MM.1S (cell line): ENCODE results near the gene FOXO1.

Experiments used
- DNase-seq: peaks from one replicate; pipeline ENCODE4 v3.0.0-alpha.2; 2015
- H2AFZ ChIP-seq: fragments of 300-600 bp; sonication (generic); 2 replicates; pipeline ENCODE4 v1.6.0; 2016; ENCODE audit warnings: antibody characterized with exemption, low read length
- H3F3A ChIP-seq: fragments of 300-600 bp; sonication (generic); 2 replicates; pipeline ENCODE4 v1.6.1; 2016; ENCODE audit warnings: mild to moderate bottlenecking, antibody characterized with exemption, low read length, moderate library complexity, mixed read lengths; ENCODE audit not compliant: insufficient read depth
- H3K27ac ChIP-seq: fragments of 300-600 bp; sonication (generic); 2 replicates; pipeline ENCODE4 v1.5.1; 2016; ENCODE audit warnings: mild to moderate bottlenecking, low read length
- H3K27me3 ChIP-seq: fragments of 300-600 bp; sonication (generic); replicated peaks from 2 replicates; pipeline ENCODE4 v1.6.0; 2016; ENCODE audit warnings: low read length; ENCODE audit not compliant: insufficient read depth
- H3K36me3 ChIP-seq: fragments of 300-600 bp; sonication (generic); replicated peaks from 2 replicates; pipeline ENCODE4 v1.6.1; 2016; ENCODE audit warnings: mild to moderate bottlenecking, low read length, mixed read lengths; ENCODE audit not compliant: insufficient read depth
- H3K4me1 ChIP-seq: fragments of 300-600 bp; sonication (generic); 2 replicates; pipeline ENCODE4 v1.6.1; 2016; ENCODE audit warnings: low read length, mixed read lengths
- H3K4me2 ChIP-seq: fragments of 300-600 bp; sonication (generic); 2 replicates; pipeline ENCODE4 v1.6.0; 2016; ENCODE audit warnings: low read depth, low read length
- H3K4me3 ChIP-seq: fragments of 300-600 bp; sonication (generic); 2 replicates; pipeline ENCODE4 v1.5.1; 2016; ENCODE audit warnings: low read length, mixed read lengths
- H3K79me2 ChIP-seq: fragments of 300-600 bp; sonication (generic); 2 replicates; pipeline ENCODE4 v1.6.1; 2016; ENCODE audit warnings: mixed run types, low read length, mixed read lengths
- H3K9ac ChIP-seq: fragments of 300-600 bp; sonication (generic); 2 replicates; pipeline ENCODE4 v1.6.1; 2016; ENCODE audit warnings: low read length, mixed read lengths
- H3K9me2 ChIP-seq: fragments of 300-600 bp; sonication (generic); replicated peaks from 2 replicates; pipeline ENCODE4 v1.6.1; 2016; ENCODE audit warnings: mild to moderate bottlenecking, low read length, mixed read lengths; ENCODE audit not compliant: insufficient read depth
- H3K9me3 ChIP-seq: fragments of 300-600 bp; sonication (generic); replicated peaks from 2 replicates; pipeline ENCODE4 v1.6.1; 2016; ENCODE audit warnings: mild to moderate bottlenecking, low read length, mixed read lengths; ENCODE audit not compliant: insufficient read depth
- H4K20me1 ChIP-seq: fragments of 300-600 bp; sonication (generic); 2 replicates; pipeline ENCODE4 v1.6.1; 2016; ENCODE audit warnings: mild to moderate bottlenecking, low read length, moderate library complexity, mixed read lengths; ENCODE audit not compliant: insufficient read depth
- EZH2 ChIP-seq: fragments of 300-600 bp; sonication (generic); optimal IDR thresholded peaks from 2 replicates; pipeline ENCODE3; 2017; ENCODE audit warnings: low read depth, mild to moderate bottlenecking, antibody characterized with exemption, low read length, mixed read lengths
- EZH2phosphoT487 ChIP-seq: fragments of 300-600 bp; sonication (generic); IDR thresholded peaks from 2 replicates; pipeline ENCODE4 v1.6.1; 2018; ENCODE audit warnings: antibody characterized with exemption, low read length
- TF ChIP-seq, protein P1 (sequence below): fragments of 300-600 bp; sonication (generic); IDR thresholded peaks from 2 replicates; pipeline ENCODE4 v1.5.1; 2016; ENCODE audit warnings: antibody characterized with exemption, low read length, mixed read lengths

The FOXO1 gene

DNA sequence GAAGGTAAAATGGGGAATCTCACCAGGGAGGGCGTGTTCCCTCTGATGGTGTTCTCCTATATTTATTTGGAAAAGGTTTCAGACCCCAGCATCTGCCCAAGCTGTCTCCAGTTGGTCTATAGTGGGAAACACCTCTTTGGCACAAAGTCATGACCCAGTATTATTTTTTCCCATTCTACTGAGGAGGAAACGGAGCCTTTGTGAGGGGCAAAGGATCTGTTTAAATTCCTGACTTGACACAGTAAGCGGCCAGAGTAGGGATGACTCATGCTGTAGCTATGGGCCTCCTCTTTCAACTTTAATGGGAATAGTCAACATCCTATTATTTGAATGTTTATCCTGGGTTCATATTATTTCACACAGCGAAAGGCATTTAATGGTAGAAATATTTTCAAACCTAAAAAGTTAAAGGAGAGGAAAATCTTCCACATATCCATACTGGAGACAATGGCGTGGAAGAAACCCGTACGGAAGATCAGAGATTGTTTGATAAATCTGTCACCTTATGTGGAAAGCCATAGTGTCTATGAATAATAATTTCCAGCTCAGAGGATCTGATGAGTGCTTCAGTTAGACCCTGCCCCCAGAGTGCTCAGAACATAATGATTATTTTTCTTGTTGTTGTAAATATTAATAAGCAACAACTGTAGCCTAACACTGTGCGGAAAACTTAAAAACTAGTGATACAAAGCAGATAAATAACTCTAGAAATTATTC lies 126.0 kb downstream of the FOXO1 start:
- no peak overlapping the region for H3K4me2 ChIP-seq
- TF ChIP-seq, protein P1, sequence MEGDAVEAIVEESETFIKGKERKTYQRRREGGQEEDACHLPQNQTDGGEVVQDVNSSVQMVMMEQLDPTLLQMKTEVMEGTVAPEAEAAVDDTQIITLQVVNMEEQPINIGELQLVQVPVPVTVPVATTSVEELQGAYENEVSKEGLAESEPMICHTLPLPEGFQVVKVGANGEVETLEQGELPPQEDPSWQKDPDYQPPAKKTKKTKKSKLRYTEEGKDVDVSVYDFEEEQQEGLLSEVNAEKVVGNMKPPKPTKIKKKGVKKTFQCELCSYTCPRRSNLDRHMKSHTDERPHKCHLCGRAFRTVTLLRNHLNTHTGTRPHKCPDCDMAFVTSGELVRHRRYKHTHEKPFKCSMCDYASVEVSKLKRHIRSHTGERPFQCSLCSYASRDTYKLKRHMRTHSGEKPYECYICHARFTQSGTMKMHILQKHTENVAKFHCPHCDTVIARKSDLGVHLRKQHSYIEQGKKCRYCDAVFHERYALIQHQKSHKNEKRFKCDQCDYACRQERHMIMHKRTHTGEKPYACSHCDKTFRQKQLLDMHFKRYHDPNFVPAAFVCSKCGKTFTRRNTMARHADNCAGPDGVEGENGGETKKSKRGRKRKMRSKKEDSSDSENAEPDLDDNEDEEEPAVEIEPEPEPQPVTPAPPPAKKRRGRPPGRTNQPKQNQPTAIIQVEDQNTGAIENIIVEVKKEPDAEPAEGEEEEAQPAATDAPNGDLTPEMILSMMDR, result no peak
- TF ChIP-seq EZH2phosphoT487, result no peak
- TF ChIP-seq EZH2, result no peak
- H3K4me1 ChIP-seq, result no peaks in the 10 kb centered on the region
- H3K9me2 ChIP-seq, result no peaks in the 10 kb centered on the region
- no peaks in the 10 kb centered on the region for H4K20me1 ChIP-seq
- no peak overlapping the region for H2AFZ ChIP-seq
- H3K27me3 ChIP-seq, result no peaks in the 10 kb centered on the region
- H3K79me2 ChIP-seq, result no peaks in the 10 kb centered on the region
- H3K36me3 ChIP-seq, result no peaks in the 10 kb centered on the region
- no peaks in the 10 kb centered on the region for H3K9me3 ChIP-seq
- DNase-seq, result no peak
- H3K27ac ChIP-seq, result no peak overlapping the region
- no peak overlapping the region for H3K9ac ChIP-seq
- no peak overlapping the region for H3K4me3 ChIP-seq
- H3F3A ChIP-seq, result no peaks in the 10 kb centered on the region

DNA sequence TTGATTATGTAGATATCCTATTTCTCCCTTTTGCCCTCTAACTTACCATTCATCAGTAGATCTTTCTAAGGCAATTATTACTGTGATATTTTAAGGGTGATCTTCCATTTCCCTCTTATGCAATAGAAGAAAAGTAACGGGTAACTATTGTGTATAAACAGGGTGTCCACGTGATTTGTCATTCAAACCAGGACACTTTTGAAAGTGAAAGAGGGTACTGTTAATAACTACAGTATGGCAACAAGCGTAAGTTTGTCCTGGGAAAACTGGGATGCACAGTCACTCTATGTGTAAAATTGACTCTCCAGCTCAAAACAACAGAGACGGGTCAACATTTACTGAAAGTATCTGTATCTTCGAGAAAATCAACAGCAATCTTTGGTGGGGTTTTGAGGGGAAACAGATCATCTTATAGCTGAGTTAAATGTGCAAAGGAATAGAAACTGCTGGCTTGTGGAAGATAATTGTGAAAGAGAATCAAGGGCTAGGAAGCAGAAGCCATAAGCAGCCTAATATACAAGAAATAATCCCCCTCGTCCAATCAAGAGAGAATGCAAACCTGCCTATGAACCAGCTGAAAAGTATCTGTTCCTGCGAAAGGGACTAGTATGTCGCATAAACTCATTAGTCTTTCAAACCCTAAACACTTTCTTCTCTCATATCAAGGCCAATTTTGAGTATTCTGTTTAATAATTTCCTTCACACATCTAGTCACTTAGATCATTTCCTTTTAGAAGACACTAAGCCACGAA lies 126.7 kb downstream of the FOXO1 start:
- Histone ChIP-seq H3K4me2 (no peak overlapping the region), H3K27ac (no peak overlapping the region), H4K20me1 (no peaks in the 10 kb centered on the region)

DNA sequence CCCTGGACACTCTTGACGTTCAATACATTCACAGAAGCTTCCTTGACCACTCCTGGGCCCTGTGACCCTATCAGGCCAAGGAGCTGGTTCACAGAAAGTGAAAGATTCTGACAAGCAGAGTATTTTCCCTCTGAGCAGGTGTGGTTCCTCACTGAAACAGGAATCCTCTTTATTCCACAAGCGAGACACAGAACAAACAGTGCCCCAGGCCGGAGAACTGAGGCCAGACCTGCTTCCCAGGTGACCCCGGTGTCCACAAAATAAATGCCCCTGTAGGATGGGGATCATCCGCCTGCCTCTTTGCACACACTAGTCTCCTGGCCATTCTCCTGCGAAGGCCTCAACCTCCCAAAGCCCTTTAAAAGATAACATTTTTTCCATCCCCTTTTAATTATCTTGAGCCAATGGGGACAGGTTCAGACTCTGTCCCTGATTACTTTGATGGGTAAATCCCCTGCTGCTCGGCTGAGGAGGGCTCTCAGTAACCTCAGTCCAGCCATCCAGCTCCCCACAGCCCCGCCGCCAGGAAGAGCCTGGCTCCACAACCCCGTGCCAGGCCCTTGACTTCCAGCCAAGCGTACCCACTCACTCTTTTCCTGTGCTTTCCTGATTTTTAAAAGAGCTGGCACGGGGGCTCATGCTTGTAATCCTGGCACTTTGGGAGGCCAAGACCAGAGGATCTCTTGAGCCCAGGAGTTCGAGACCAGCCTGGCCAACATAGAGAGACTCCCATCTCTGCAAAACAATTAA lies 129.1 kb downstream of the FOXO1 start:
- no peaks in the 10 kb centered on the region for H3K4me1 ChIP-seq
- H2AFZ ChIP-seq, result no peak overlapping the region
- H3K9me2 ChIP-seq, result no peaks in the 10 kb centered on the region
- H3K27me3 ChIP-seq, result no peaks in the 10 kb centered on the region
- H3K9me3 ChIP-seq, result no peaks in the 10 kb centered on the region
- H3K27ac ChIP-seq, result no peak overlapping the region
- no peaks in the 10 kb centered on the region for H4K20me1 ChIP-seq
- H3K9ac ChIP-seq, result no peak overlapping the region
- H3K36me3 ChIP-seq, result no peaks in the 10 kb centered on the region
- no peaks in the 10 kb centered on the region for H3F3A ChIP-seq
- no peaks in the 10 kb centered on the region for H3K79me2 ChIP-seq
- no peak overlapping the region for H3K4me3 ChIP-seq
- H3K4me2 ChIP-seq, result no peak overlapping the region
- TF ChIP-seq EZH2 (no peak), EZH2phosphoT487 (no peak)
- TF ChIP-seq, protein P1, result no peak
- DNase-seq, result no peak

More for the DNA sequence above, 126.7 kb downstream of the FOXO1 start:
- H3K36me3 ChIP-seq, result no peaks in the 10 kb centered on the region
- no peaks in the 10 kb centered on the region for H3K79me2 ChIP-seq
- H3K27me3 ChIP-seq, result no peaks in the 10 kb centered on the region
- no peaks in the 10 kb centered on the region for H3K9me2 ChIP-seq
- no peak for DNase-seq
- H3K9ac ChIP-seq, result no peak overlapping the region
- H3K4me1 ChIP-seq, result no peaks in the 10 kb centered on the region
- H3F3A ChIP-seq, result no peaks in the 10 kb centered on the region
- no peak for TF ChIP-seq EZH2
- no peak for TF ChIP-seq EZH2phosphoT487
- TF ChIP-seq, protein P1, result no peak
- H3K4me3 ChIP-seq, result no peak overlapping the region
- no peak overlapping the region for H2AFZ ChIP-seq
- H3K9me3 ChIP-seq, result no peaks in the 10 kb centered on the region
